SH-SY5Y (cell line): ENCODE measurements around the gene INPP5A.

Experiments used
- GATA2 ChIP-seq: IDR thresholded peaks from 2 replicates; pipeline ENCODE4 v1.6.1; 2011; ENCODE audit warnings: mild to moderate bottlenecking, low read depth, low read length
- GATA3 ChIP-seq: IDR thresholded peaks from 2 replicates; pipeline ENCODE4 v1.6.1; 2011; ENCODE audit warnings: low read depth, mild to moderate bottlenecking, low read length, moderate library complexity

DNA sequence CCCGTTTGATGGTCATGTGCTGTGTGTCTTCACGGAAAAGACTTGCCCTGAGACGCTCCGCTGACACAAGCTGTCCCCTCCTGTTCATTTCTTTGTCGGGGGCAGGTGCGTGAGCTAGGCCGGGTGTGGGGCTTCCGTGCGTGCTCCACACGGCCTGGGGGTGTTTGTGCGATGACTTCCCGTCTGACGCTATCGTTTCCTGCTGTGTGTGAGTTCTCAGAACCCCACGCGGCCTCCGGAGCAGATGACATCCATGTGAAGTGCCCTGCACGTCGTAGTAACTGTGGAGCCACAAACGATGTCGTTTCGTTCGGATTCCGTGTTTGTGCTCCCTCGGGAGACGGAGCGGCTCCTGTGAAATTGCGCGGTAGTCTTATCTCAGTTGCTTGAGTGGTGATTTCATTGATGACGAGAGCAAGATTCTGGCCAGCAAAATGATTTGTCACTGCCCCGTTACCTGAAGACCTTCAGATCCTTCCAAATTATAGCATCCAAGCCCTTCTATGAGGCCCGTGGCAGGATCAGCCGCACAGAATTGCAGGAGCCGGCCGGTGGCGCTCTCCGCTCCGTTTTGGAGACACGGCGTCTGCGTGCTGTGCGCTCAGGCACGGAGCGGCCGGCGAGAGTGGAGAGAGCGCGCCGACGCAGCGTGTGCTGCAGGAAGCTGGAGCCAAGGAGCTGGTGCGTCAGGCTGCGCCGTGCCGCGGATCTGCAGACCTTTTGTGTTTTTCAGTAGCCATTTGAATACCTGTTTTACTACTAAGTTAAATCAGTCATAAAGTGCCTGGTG is 153.4 kb downstream of the INPP5A start:
- TF ChIP-seq GATA2 (no peak), GATA3 (no peak)
